Right lobe of liver (tissue), 4 donors: ENCODE data around the gene DUS4L.

Experiments used
- POLR2A ChIP-seq: fragments of 450-650 bp; IDR thresholded peaks from one replicate; pipeline ENCODE4 v1.6.1; 2017; ENCODE audit warnings: antibody characterized with exemption, mild to moderate bottlenecking
- TF ChIP-seq, protein P1 (sequence below), 4 donors: fragments of 200-600 bp in 3 of 4; fragments of 450-650 bp in 1 of 4; IDR thresholded peaks; one replicate each; pipeline versions ENCODE4 v1.5.1 to v1.8.0; 2016 to 2022; ENCODE audit warnings: antibody characterized with exemption in 4 of 4, mild to moderate bottlenecking in 2 of 4
- donor health status: DM: no; HTN: no; CAD: no.
- donor health status: DM: no; HTN: no; CAD: no.
- donor health status: DM: no; HTN: yes; CAD: no.

DNA sequence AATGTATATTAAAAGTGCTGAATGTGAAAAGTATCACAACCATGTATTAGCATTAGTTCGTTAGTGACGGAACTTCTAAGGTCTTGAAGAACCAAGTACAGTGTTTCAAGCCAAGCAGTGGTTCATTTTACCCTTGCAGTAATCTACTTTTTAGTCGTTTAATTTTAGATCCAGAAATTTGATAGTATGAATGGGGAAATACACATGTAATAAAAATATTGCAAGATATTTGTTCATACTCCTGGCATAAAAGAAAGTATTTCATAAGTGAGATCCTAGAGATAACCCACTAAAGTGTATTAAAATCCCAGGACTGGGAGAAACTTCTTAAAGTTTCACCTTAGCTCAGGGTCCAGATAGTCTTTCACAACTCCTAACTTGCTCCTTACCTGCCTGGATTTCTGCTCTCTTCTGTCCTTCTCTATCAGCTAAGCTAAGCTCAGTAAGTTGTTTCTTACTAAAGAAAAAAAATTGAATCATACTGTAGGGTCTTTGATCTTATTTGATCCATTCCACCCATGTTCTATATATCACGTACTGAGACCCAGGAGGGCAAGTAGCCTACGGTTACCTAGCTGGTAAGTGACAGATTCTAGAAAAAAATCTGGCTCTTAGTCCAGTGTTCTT lies 17.7 kb downstream of the DUS4L start:
- TF ChIP-seq, protein P1, sequence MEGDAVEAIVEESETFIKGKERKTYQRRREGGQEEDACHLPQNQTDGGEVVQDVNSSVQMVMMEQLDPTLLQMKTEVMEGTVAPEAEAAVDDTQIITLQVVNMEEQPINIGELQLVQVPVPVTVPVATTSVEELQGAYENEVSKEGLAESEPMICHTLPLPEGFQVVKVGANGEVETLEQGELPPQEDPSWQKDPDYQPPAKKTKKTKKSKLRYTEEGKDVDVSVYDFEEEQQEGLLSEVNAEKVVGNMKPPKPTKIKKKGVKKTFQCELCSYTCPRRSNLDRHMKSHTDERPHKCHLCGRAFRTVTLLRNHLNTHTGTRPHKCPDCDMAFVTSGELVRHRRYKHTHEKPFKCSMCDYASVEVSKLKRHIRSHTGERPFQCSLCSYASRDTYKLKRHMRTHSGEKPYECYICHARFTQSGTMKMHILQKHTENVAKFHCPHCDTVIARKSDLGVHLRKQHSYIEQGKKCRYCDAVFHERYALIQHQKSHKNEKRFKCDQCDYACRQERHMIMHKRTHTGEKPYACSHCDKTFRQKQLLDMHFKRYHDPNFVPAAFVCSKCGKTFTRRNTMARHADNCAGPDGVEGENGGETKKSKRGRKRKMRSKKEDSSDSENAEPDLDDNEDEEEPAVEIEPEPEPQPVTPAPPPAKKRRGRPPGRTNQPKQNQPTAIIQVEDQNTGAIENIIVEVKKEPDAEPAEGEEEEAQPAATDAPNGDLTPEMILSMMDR (IDR thresholded peaks at IDR 0.05) = no peak
- TF ChIP-seq POLR2A = no peak
